Astrocyte of the cerebellum (primary cell): ENCODE data around the gene ITPR3.

Experiments
- DNase-seq: peaks from one replicate; pipeline ENCODE4 v3.0.0-alpha.2; 2011; ENCODE audit warnings: low read depth
- H3K4me3 ChIP-seq: 2 replicates; pipeline ENCODE4 v1.5.1; 2011; ENCODE audit warnings: mild to moderate bottlenecking, low read depth, low read length, moderate library complexity
- CTCF ChIP-seq: IDR thresholded peaks from 2 replicates; pipeline ENCODE4 v1.5.1; 2012; ENCODE audit warnings: low read length, low read depth, moderate library complexity, mild to moderate bottlenecking; ENCODE audit errors: missing control alignments
- in situ Hi-C: cut with HindIII; loops from 2 replicates; pipeline ENCODE4 v1.10.0; 2017; ENCODE audit warnings: low sequenced_read_pairs

The ITPR3 gene

GRCh38 chr6:33696548-33697518, 75.7 kb downstream of the ITPR3 start:
- no peak overlapping the region for H3K4me3 ChIP-seq
- in situ Hi-C loops, result no loop called here
- TF ChIP-seq CTCF, result no peak
- peak; percentile 79 for DNase-seq

- no peak for DNase-seq
- in situ Hi-C loops, result no loop called here
These were observed 76.7 kb downstream of the ITPR3 start for GRCh38 chr6:33697845-33698244.

GRCh38 chr6:33698494-33698893, 77.4 kb downstream of the ITPR3 start:
- in situ Hi-C loops, result no loop called here
- no peak overlapping the region for H3K4me3 ChIP-seq
- TF ChIP-seq CTCF, result no peak
- DNase-seq, result no peak

More at GRCh38 chr6:33697845-33698244, 76.7 kb downstream of the ITPR3 start:
- TF ChIP-seq CTCF, result no peak
- no peak overlapping the region for H3K4me3 ChIP-seq

- DNase-seq, result no peak
- H3K4me3 ChIP-seq, result no peak overlapping the region
- in situ Hi-C loops, result no loop called here
- no peak for TF ChIP-seq CTCF
These were observed 78.0 kb downstream of the ITPR3 start for GRCh38 chr6:33699131-33699530.

GRCh38 chr6:33699739-33700138, 78.6 kb downstream of the ITPR3 start:
- in situ Hi-C loops, result no loop called here
- no peak for TF ChIP-seq CTCF
- no peak overlapping the region for H3K4me3 ChIP-seq

GRCh38 chr6:33700391-33701050, 79.4 kb downstream of the ITPR3 start:
- DNase-seq, result peak; percentile 40
- peak; percentile 88 for TF ChIP-seq CTCF
- in situ Hi-C loops, result no loop called here
- H3K4me3 ChIP-seq, result no peak overlapping the region

More at GRCh38 chr6:33699739-33700138, 78.6 kb downstream of the ITPR3 start:
- DNase-seq, result no peak
